Fibroblast of mammary gland (primary cell): Measurements from ENCODE around the gene ENDOD1.

Experiments used
- DNase-seq: peaks from one replicate; pipeline ENCODE4 v3.0.0-alpha.2; 2010; ENCODE audit warnings: low read depth
- H3K4me3 ChIP-seq: 2 replicates; pipeline ENCODE4 v1.5.1; 2011; ENCODE audit warnings: low read depth, mild to moderate bottlenecking, low read length, moderate library complexity; ENCODE audit not compliant: control insufficient read depth
- CTCF ChIP-seq: conservative IDR thresholded peaks from 2 replicates; pipeline ENCODE4 v1.5.1; 2011; ENCODE audit warnings: low read depth, low read length, inconsistent platforms; ENCODE audit not compliant: control insufficient read depth, insufficient read depth

Gene ENDOD1

GRCh38 chr11:95140397-95141033, 50.9 kb downstream of the ENDOD1 start:
- no peak overlapping the region for H3K4me3 ChIP-seq
- DNase-seq, result peak; percentile 64
- TF ChIP-seq CTCF, result no peak

- no peak overlapping the region for H3K4me3 ChIP-seq
- no peak for TF ChIP-seq CTCF
- DNase-seq, result no peak
These were observed 52.8 kb downstream of the ENDOD1 start for GRCh38 chr11:95142431-95142830.

GRCh38 chr11:95143106-95143681, 53.5 kb downstream of the ENDOD1 start:
- no peak for TF ChIP-seq CTCF
- no peak overlapping the region for H3K4me3 ChIP-seq
- peak; percentile 64 for DNase-seq

GRCh38 chr11:95144313-95145235, 54.9 kb downstream of the ENDOD1 start:
- no peak overlapping the region for H3K4me3 ChIP-seq
- TF ChIP-seq CTCF, result no peak
- peak; percentile 46 for DNase-seq

GRCh38 chr11:95145430-95146060, 55.9 kb downstream of the ENDOD1 start:
- TF ChIP-seq CTCF, result no peak
- no peak overlapping the region for H3K4me3 ChIP-seq
- DNase-seq, result no peak

- no peak overlapping the region for H3K4me3 ChIP-seq
- DNase-seq, result peak; percentile 92
- no peak for TF ChIP-seq CTCF
These were observed 57.8 kb downstream of the ENDOD1 start for GRCh38 chr11:95147364-95147905.
